Stomach (tissue), 9 donors: ENCODE measurements around the gene NPAS3. TPM values are rescaled to one million over a fixed set of nuclear protein-coding genes. Genes with fewer than 3 reads are reported as not detected.

Experiments
- DNase-seq, 2 donors: peaks; one replicate each; pipeline versions ENCODE4 v3.0.0 to v3.0.0-alpha.2; 2013 to 2019
- H3K27ac ChIP-seq, 5 donors: fragments of 200-600 bp in 4 of 5; sonication (generic) in 4 of 5; one replicate each; pipeline ENCODE4 v1.5.1; 2013 to 2019; ENCODE audit warnings: mild to moderate bottlenecking in 1 of 5, moderate library complexity in 1 of 5
- H3K27me3 ChIP-seq, 3 donors: fragments of 200-600 bp; sonication (generic); one replicate each; pipeline ENCODE4 v1.5.1; 2017 to 2019; ENCODE audit warnings: mixed run types in 1 of 3
- H3K36me3 ChIP-seq, 4 donors: fragments of 200-600 bp; sonication (generic); 1 replicate in 3 of 4; 2 replicates in 1 of 4; pipeline ENCODE4 v1.5.1; 2016 to 2019
- H3K4me1 ChIP-seq, 4 donors: fragments of 200-600 bp; sonication (generic); one replicate each; pipeline ENCODE4 v1.5.1; 2016 to 2019
- H3K4me3 ChIP-seq, 4 donors: fragments of 200-600 bp; sonication (generic) in 3 of 4; one replicate each; pipeline ENCODE4 v1.5.1; 2016 to 2019; ENCODE audit warnings: mild to moderate bottlenecking in 1 of 4
- H3K9me3 ChIP-seq, 4 donors: fragments of 200-600 bp; sonication (generic); one replicate each; pipeline ENCODE4 v1.5.1; 2016 to 2019
- EP300 ChIP-seq: sonication (generic); formaldehyde crosslinking; IDR thresholded peaks from one replicate; pipeline ENCODE4 v1.6.1; 2017; ENCODE audit warnings: antibody characterized with exemption
- POLR2A ChIP-seq, 4 donors: fragments of 450-650 bp; IDR thresholded peaks; one replicate each; pipeline ENCODE4 v1.6.1; 2016; ENCODE audit warnings: antibody characterized with exemption in 4 of 4, control low read depth in 2 of 4, mild to moderate bottlenecking in 1 of 4, moderate library complexity in 1 of 4
- POLR2AphosphoS5 ChIP-seq, 3 donors: sonication (generic); formaldehyde crosslinking; IDR thresholded peaks; one replicate each; pipeline ENCODE4 v1.6.1; 2016; ENCODE audit warnings: antibody characterized with exemption in 3 of 3
- WGBS, 5 donors: extraction: QIAGEN DNeasy Blood & Tissue Kit in 3 of 5; methylation state at CpG; one replicate each; pipeline versions ENCODE4 v1.1.5 to v1.1.7; 2013 to 2018; 5-methylcytosine and 5-hydroxymethylcytosine counted together
- intact Hi-C: fragments of 100-400 bp; cut with DNase I; formaldehyde crosslinking; loops from one replicate; pipeline ENCODE4 v1.15.1; 2023; ENCODE audit warnings: low total_unique reads
- polyA plus RNA-seq, 3 donors: library from polyadenylated mRNA; stranded (reverse); fragments of 200-250 nt; gene quantifications; one replicate each; pipeline ENCODE4 v1.2.3, GENCODE V29; 2013
- total RNA-seq, 5 donors: library from RNA; depleted of rRNA; stranded (reverse); fragments of >200 nt; gene quantifications; one replicate each; pipeline versions ENCODE4 v1.1.0 to v1.2.3, GENCODE V29; 2014 to 2016
- TF ChIP-seq, protein P1 (sequence below), 7 experiments: fragments of 450-650 bp in 4 of 7; fragments of 200-600 bp in 3 of 7; sonication (generic) in 3 of 7; IDR thresholded peaks; one replicate each; pipeline ENCODE4 v1.5.1; 2016 to 2019; ENCODE audit warnings: antibody characterized with exemption in 7 of 7, control low read depth in 2 of 7, mild to moderate bottlenecking in 1 of 7
- donor health status: healthy with polysubstance abuse.
- donor health status: Bipolar disorder and iron deficiency.
- donor health status: healthy.

NPAS3 gene
- total and polyA plus RNA-seq, 8 donors, result under 0.01 to 7.9 (median 0.76) TPM; not detected in 1

DNA sequence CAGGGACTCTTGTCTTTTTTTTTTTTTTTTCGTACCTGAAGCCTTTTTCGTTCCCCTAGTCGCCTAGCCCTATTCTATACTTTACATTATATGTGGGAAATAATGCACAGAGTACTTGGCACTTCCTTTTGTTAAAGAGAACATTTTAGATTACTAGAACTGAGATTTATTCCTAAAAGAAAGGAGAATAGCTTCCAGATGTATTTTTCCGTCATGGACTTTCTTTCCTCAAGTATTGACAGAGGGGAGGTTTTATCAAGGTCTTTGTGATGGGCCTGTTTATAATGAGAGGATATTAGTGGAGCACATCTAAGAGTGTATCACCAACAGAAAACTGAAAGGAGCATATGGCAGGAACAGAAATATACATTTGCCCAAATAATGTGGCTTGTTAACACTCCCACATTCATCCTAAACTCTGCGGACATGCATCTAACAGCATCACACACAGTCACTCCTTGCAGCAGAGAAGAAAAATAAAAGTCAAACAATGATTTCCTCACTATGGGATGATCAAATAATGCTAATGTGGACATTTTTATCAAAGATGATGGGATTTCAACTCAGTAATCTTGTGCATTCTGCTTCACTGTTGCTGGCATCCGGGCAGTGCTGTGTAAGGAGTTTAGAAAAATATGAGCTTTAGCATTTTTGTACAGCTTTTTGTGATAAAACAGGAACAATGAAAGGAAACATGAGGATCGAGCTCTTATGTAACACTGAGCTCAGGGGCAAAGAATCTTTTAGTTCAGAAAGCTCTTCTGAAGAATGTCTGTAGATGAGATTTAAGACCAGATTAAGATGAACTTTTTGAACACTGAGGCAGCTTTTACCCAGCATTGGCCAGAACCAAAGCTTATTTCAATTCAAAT, 829.1 kb downstream of the NPAS3 start:
- Histone ChIP-seq H3K4me3 (no peak overlapping the region), H3K27ac (no peak overlapping the region), H3K27me3 (no peaks in the 10 kb centered on the region), H3K36me3 (no peaks in the 10 kb centered on the region), H3K4me1 (peaks cover 0 to 9% (median 0%) of the 10 kb centered on the region in 4 donors), H3K9me3 (no peaks in the 10 kb centered on the region)
- intact Hi-C loops, result no loop called here
- TF ChIP-seq EP300 (no peak), POLR2A (IDR thresholded peaks at IDR 0.05) (no peak), POLR2AphosphoS5 (IDR thresholded peaks at IDR 0.05) (no peak)
- TF ChIP-seq, protein P1, sequence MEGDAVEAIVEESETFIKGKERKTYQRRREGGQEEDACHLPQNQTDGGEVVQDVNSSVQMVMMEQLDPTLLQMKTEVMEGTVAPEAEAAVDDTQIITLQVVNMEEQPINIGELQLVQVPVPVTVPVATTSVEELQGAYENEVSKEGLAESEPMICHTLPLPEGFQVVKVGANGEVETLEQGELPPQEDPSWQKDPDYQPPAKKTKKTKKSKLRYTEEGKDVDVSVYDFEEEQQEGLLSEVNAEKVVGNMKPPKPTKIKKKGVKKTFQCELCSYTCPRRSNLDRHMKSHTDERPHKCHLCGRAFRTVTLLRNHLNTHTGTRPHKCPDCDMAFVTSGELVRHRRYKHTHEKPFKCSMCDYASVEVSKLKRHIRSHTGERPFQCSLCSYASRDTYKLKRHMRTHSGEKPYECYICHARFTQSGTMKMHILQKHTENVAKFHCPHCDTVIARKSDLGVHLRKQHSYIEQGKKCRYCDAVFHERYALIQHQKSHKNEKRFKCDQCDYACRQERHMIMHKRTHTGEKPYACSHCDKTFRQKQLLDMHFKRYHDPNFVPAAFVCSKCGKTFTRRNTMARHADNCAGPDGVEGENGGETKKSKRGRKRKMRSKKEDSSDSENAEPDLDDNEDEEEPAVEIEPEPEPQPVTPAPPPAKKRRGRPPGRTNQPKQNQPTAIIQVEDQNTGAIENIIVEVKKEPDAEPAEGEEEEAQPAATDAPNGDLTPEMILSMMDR (IDR thresholded peaks at IDR 0.05), result no peak
- DNase-seq, result no peak
- 80 to 86% (median 85%) methylated on average over 7 of the region's 7 CpGs for WGBS, 5 donors

DNA sequence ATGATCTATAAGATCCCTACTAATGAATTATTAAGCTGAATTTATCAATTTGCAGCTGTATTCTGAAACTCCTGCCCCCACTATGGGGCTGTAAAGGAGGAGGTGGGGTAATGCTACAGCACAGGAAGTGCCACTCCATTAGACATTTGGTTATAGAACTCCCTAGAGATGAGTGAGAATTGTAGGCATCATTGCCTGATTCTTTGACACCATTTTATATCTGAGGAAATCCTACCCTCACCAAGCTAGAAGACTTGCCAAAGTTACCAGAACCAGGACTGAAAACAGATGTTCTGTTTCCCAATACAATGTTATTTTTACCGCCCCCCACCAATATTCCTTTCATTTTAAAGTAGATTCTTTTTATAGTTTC, 829.8 kb downstream of the NPAS3 start:
- intact Hi-C loops, result no loop called here
- H3K9me3 ChIP-seq, result no peaks in the 10 kb centered on the region
- H3K27ac ChIP-seq, result no peak overlapping the region
- H3K4me3 ChIP-seq, result no peak overlapping the region
- 39 to 97% (median 96%) methylated on average over 1 of the region's 1 CpG for WGBS, 5 donors
- H3K4me1 ChIP-seq, result peaks cover 0 to 9% (median 0%) of the 10 kb centered on the region in 4 donors
- H3K27me3 ChIP-seq, result no peaks in the 10 kb centered on the region
- DNase-seq, result no peak
- no peaks in the 10 kb centered on the region for H3K36me3 ChIP-seq
- no peak for TF ChIP-seq POLR2AphosphoS5 (IDR thresholded peaks at IDR 0.05)
- TF ChIP-seq, protein P1 (IDR thresholded peaks at IDR 0.05), result no peak
- no peak for TF ChIP-seq EP300
- no peak for TF ChIP-seq POLR2A (IDR thresholded peaks at IDR 0.05)

DNA sequence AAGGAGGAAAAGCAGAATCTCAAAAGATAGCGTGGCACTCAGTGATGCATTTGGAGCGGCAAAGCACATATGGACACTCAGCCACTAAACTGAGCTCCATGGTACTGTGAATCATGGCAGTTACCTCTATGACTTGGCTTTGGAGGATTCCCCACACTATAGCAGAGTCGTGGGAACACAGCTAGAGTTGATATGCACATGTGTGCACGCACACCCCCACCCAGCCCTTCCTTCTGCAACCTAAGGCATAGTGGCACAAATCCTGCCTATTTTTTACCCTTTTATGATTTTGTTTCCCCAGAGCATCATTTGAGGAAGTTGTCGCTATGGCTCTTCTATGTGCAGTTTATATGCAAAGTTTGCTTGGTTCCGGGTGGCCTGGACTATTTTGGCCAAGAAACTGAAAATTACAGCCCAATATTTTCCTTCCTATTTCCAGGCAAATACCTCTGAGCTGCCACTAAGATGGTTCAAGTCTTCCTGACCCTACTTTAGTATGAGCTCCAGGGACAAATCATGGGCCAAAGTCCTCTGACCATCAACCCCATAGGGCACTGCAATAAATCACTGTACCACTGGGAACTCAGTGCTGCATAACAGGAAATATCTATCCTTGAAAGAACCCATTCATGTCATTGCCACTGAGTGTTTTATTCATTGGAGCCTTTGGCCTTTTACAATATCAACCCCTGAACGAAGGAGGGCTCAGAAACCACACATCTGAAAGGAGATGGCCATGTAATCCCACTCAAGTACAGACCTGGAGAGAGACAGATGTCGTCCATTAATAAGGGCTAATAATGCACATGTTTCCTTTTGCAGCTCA, 834.7 kb downstream of the NPAS3 start:
- no peak for DNase-seq
- Histone ChIP-seq H3K4me1 (peaks cover 0 to 3% (median 0%) of the 10 kb centered on the region in 4 donors), H3K27me3 (no peaks in the 10 kb centered on the region), H3K4me3 (no peak overlapping the region), H3K9me3 (no peaks in the 10 kb centered on the region), H3K36me3 (no peaks in the 10 kb centered on the region), H3K27ac (no peak overlapping the region)
- TF ChIP-seq, protein P1 (IDR thresholded peaks at IDR 0.05), result no peak
- TF ChIP-seq EP300 (no peak), POLR2A (IDR thresholded peaks at IDR 0.05) (no peak), POLR2AphosphoS5 (IDR thresholded peaks at IDR 0.05) (no peak)
- 82 to 93% (median 91%) methylated on average over 8 of the region's 8 CpGs for WGBS, 5 donors
- intact Hi-C loops, result no loop called here

DNA sequence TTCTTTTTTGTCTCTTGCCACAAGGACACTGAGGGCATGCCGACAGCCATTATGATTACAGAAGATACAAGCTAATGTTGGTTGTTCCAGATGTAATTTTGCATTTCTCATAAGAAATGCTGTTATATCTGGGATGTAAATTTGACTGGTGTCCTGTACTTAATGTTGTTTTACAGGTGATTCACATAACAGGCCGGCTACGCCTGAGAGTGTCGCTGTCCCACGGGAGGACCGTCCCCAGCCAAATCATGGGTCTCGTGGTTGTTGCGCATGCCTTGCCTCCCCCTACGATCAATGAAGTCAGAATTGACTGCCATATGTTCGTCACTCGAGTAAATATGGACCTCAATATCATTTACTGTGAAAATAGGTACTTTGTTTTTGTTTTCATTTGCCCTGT, 835.5 kb downstream of the NPAS3 start:
- H3K27ac ChIP-seq, result no peak overlapping the region
- H3K4me3 ChIP-seq, result no peak overlapping the region
- no peak for DNase-seq
- WGBS, 5 donors, result 92 to 97% (median 96%) methylated on average over 11 of the region's 11 CpGs
- TF ChIP-seq, protein P1 (IDR thresholded peaks at IDR 0.05), result no peak
- TF ChIP-seq POLR2A (IDR thresholded peaks at IDR 0.05) (no peak), EP300 (no peak), POLR2AphosphoS5 (IDR thresholded peaks at IDR 0.05) (no peak)
- no peaks in the 10 kb centered on the region for H3K9me3 ChIP-seq
- intact Hi-C loops, result no loop called here
- no peaks in the 10 kb centered on the region for H3K27me3 ChIP-seq
- no peaks in the 10 kb centered on the region for H3K36me3 ChIP-seq
- peaks cover 0 to 3% (median 0%) of the 10 kb centered on the region in 4 donors for H3K4me1 ChIP-seq
